ENCODE measurements around the gene CD163L1. TPM values are rescaled to one million over a fixed set of nuclear protein-coding genes. Genes with fewer than 3 reads are reported as not detected.

CD163L1 gene
- total and polyA plus RNA-seq, 2 of the 8 experiments (the other 6 are each of a cell fraction or from before 2014, with no cell fraction given): 0.11 to 0.22 TPM

- TF ChIP-seq EP300 (IDR thresholded peaks at IDR 0.05; ENCODE audit: borderline replicate concordance in 1 of 2, low read depth in 2 of 2, low read length in 2 of 2) (no peak), SAP30 (IDR thresholded peaks at IDR 0.05; ENCODE audit: insufficient read depth, insufficient replicate concordance, low read length) (no peak)
Measured at GRCh38 chr12:7354529-7354928, 89.4 kb downstream of the CD163L1 start (continued).
